SK-N-SH (cell line): ENCODE data around the gene TBC1D1. TPM values are rescaled to one million over a fixed set of nuclear protein-coding genes. Genes with fewer than 3 reads are reported as not detected.
A peak's percentile ranks its signal among the peaks of the same experiment; 100 is the strongest.

ENCODE experiments used
- CTCF ChIA-PET: fragments of 300-600, 350-600 bp; formaldehyde crosslinking; extraction: SDS; loops from one replicate; lab custom pipeline; 2021; lab: Yijun Ruan, JAX
- POLR2A ChIA-PET: fragments of 350-600 bp; sonication (Branson Sonifier 250); formaldehyde crosslinking; extraction: SDS; loops from one replicate; lab custom pipeline; 2020; ENCODE audit warnings: antibody characterized with exemption, inconsistent platforms; lab: Yijun Ruan, JAX
- DNase-seq: peaks from one replicate; pipeline ENCODE4 v3.0.0; 2012
- H2AFZ ChIP-seq: fragments of 200-600 bp; sonication (generic); 2 replicates; pipeline ENCODE4 v1.8.1; 2016; ENCODE audit warnings: antibody characterized with exemption, mild to moderate bottlenecking, low read depth
- H3F3A ChIP-seq: fragments of 200-600 bp; sonication (generic); replicated peaks from 2 replicates; pipeline ENCODE3; 2016; ENCODE audit warnings: antibody characterized with exemption, mild to moderate bottlenecking; ENCODE audit not compliant: insufficient read depth
- H3K27ac ChIP-seq, 2 experiments: fragments of 200-500 bp in 1 of 2; fragments of 200-600 bp in 1 of 2; sonication (Bioruptor generic) in 1 of 2; sonication (generic), shearing (Covaris generic) in 1 of 2; 2 replicates each; pipeline versions ENCODE4 v1.5.1 to v1.6.1; 2014 to 2016; ENCODE audit warnings: low read depth in 2 of 2, inconsistent platforms in 1 of 2, low read length in 1 of 2, mild to moderate bottlenecking in 1 of 2, mixed read lengths in 1 of 2
- H3K27me3 ChIP-seq: fragments of 200-600 bp; sonication (generic), shearing (Covaris generic); 2 replicates; pipeline ENCODE4 v1.6.1; 2016; ENCODE audit warnings: mixed run types; ENCODE audit not compliant: insufficient read depth
- H3K36me3 ChIP-seq, 2 experiments: fragments of 200-500 bp in 1 of 2; fragments of 200-600 bp in 1 of 2; sonication (Bioruptor generic) in 1 of 2; sonication (generic) in 1 of 2; replicated peaks in 1 of 2; 2 replicates each; pipeline versions ENCODE3 to v1.5.1; 2014 to 2016; ENCODE audit warnings: low read length in 1 of 2, mild to moderate bottlenecking in 1 of 2; ENCODE audit not compliant: insufficient read depth in 2 of 2, control insufficient read depth in 1 of 2
- H3K4me1 ChIP-seq, 2 experiments: fragments of 200-500 bp in 1 of 2; fragments of 200-600 bp in 1 of 2; sonication (Bioruptor generic) in 1 of 2; sonication (generic), shearing (Covaris generic) in 1 of 2; 2 replicates each; pipeline versions ENCODE4 v1.5.1 to v1.6.1; 2014 to 2016; ENCODE audit warnings: low read depth in 1 of 2, low read length in 1 of 2, mixed run types in 1 of 2; ENCODE audit not compliant: insufficient read depth in 2 of 2, control insufficient read depth in 1 of 2
- H3K4me2 ChIP-seq: fragments of 200-600 bp; sonication (generic), shearing (Covaris generic); 2 replicates; pipeline ENCODE4 v1.6.1; 2017; ENCODE audit warnings: mixed run types
- H3K4me3 ChIP-seq, 2 experiments: fragments of 200-500 bp in 1 of 2; fragments of 200-600 bp in 1 of 2; sonication (Bioruptor generic) in 1 of 2; sonication (generic), shearing (Covaris generic) in 1 of 2; 2 replicates each; pipeline versions ENCODE4 v1.5.1 to v1.8.1; 2014 to 2016; ENCODE audit warnings: low read depth in 2 of 2, inconsistent platforms in 1 of 2, low read length in 1 of 2, mild to moderate bottlenecking in 1 of 2, mixed read lengths in 1 of 2, moderate library complexity in 1 of 2
- H3K79me2 ChIP-seq: fragments of 200-600 bp; sonication (generic); 2 replicates; pipeline ENCODE4 v1.8.1; 2017; ENCODE audit warnings: mild to moderate bottlenecking; ENCODE audit not compliant: insufficient read depth
- H3K9ac ChIP-seq: fragments of 200-600 bp; sonication (generic); 2 replicates; pipeline ENCODE4 v1.6.1; 2017; ENCODE audit warnings: mixed run types
- H3K9me2 ChIP-seq: fragments of 200-600 bp; sonication (generic); 2 replicates; pipeline ENCODE4 v1.6.1; 2017; ENCODE audit warnings: mixed run types
- H3K9me3 ChIP-seq: fragments of 200-600 bp; sonication (generic); 2 replicates; pipeline ENCODE4 v1.6.1; 2017; ENCODE audit warnings: mixed run types, mild to moderate bottlenecking, moderate library complexity
- H4K20me1 ChIP-seq: fragments of 200-600 bp; sonication (generic); 2 replicates; pipeline ENCODE4 v1.6.1; 2017; ENCODE audit warnings: mild to moderate bottlenecking, mixed run types; ENCODE audit not compliant: insufficient read depth
- CHD2 ChIP-seq: fragments of 150-350 bp; IDR thresholded peaks from 2 replicates; pipeline ENCODE4 v1.6.1; 2018; ENCODE audit warnings: low read length; ENCODE audit not compliant: partially characterized antibody
- CTCF ChIP-seq: fragments of 200-600 bp; sonication (generic); IDR thresholded peaks from 2 replicates; pipeline ENCODE4 v1.6.1; 2017; ENCODE audit warnings: antibody characterized with exemption, mild to moderate bottlenecking, moderate library complexity
- JUND ChIP-seq: IDR thresholded peaks from 2 replicates; pipeline ENCODE4 v1.4.0; 2012
- NFIC ChIP-seq: IDR thresholded peaks from 2 replicates; pipeline ENCODE4 v1.4.0; 2012; ENCODE audit warnings: borderline replicate concordance
- PBX3 ChIP-seq: IDR thresholded peaks from 2 replicates; pipeline ENCODE4; 2012
- RFX5 ChIP-seq: IDR thresholded peaks from 2 replicates; pipeline ENCODE4 v1.6.1; 2012; ENCODE audit warnings: mild to moderate bottlenecking, improper control_type of control experiment, low read length
- SMC3 ChIP-seq: IDR thresholded peaks from 2 replicates; pipeline ENCODE4 v1.6.1; 2012; ENCODE audit warnings: low read depth, low read length, improper control_type of control experiment
- TAF1 ChIP-seq: IDR thresholded peaks from 2 replicates; pipeline ENCODE4 v1.6.1; 2012; ENCODE audit warnings: low read depth, mild to moderate bottlenecking, low read length, moderate library complexity, borderline replicate concordance
- TEAD4 ChIP-seq: IDR thresholded peaks from 2 replicates; pipeline ENCODE4 v1.4.0; 2012; ENCODE audit warnings: mild to moderate bottlenecking, borderline replicate concordance; ENCODE audit not compliant: insufficient read depth
- WGBS: methylation state at CpG from one replicate; pipeline ENCODE4 v1.1.6; 2017; ENCODE audit warnings: low lambda C conversion rate; 5-methylcytosine and 5-hydroxymethylcytosine counted together
- polyA plus RNA-seq, 3 experiments: library from polyadenylated mRNA; depleted of rRNA; stranded (reverse); fragments of >200 nt; gene quantifications; 2 replicates each; pipeline ENCODE4 v1.2.3, GENCODE V29; 2012

The TBC1D1 gene
- polyA plus RNA-seq, 1 of the 3 experiments (the other 2 are of a cell fraction): 29.8 TPM

GRCh38 chr4:37882665-37883296 lies 8.1 kb upstream of the TBC1D1 start:
- no peaks in the 10 kb centered on the region for H3K36me3 ChIP-seq
- H3K9me2 ChIP-seq: no peaks in the 10 kb centered on the region
- ChIA-PET POLR2A (no interaction called here), CTCF (no interaction called here)
- no peak overlapping the region for H3K4me3 ChIP-seq
- no peak overlapping the region for H3K27ac ChIP-seq
- H3K9me3 ChIP-seq: no peaks in the 10 kb centered on the region
- DNase-seq: no peak
- no peaks in the 10 kb centered on the region for H4K20me1 ChIP-seq
- H3K4me1 ChIP-seq: no peaks in the 10 kb centered on the region
- peaks cover 5% of the 10 kb centered on the region for H3F3A ChIP-seq
- peaks cover 18% of the 10 kb centered on the region; the same call in 1 of the 2 replicates for H3K27me3 ChIP-seq
- H3K9ac ChIP-seq: no peak overlapping the region
- H2AFZ ChIP-seq: no peak overlapping the region
- H3K79me2 ChIP-seq: no peaks in the 10 kb centered on the region
- TF ChIP-seq JUND: no peak
- TF ChIP-seq TEAD4: no peak
- peak; percentile 48 for TF ChIP-seq CTCF
- no peak for TF ChIP-seq CHD2
- peak; percentile 40; the same call in 1 of the 2 replicates for TF ChIP-seq NFIC
- H3K4me2 ChIP-seq: no peak overlapping the region
- WGBS: 49% methylated on average over 4 of the region's 4 CpGs

- CTCF ChIA-PET: no interaction called here
- POLR2A ChIA-PET: no interaction called here
These were observed 5.9 kb upstream of the TBC1D1 start for GRCh38 chr4:37884855-37885487.

More at GRCh38 chr4:37884855-37885487, 5.9 kb upstream of the TBC1D1 start:
- Histone ChIP-seq H4K20me1 (no peaks in the 10 kb centered on the region), H3K9me3 (no peaks in the 10 kb centered on the region), H3K9ac (no peak overlapping the region), H3F3A (peaks cover 5% of the 10 kb centered on the region), H3K36me3 (no peaks in the 10 kb centered on the region), H3K79me2 (no peaks in the 10 kb centered on the region), H2AFZ (no peak overlapping the region), H3K9me2 (no peaks in the 10 kb centered on the region), H3K27me3 (peaks cover 34% of the 10 kb centered on the region), H3K4me2 (no peak overlapping the region), H3K4me3 (no peak overlapping the region), H3K4me1 (peaks cover 0 to 3% of the 10 kb centered on the region in 2 experiments; a peak in 1 of 4 replicates), H3K27ac (no peak overlapping the region)
- no peak for TF ChIP-seq SMC3
- no peak for TF ChIP-seq PBX3
- no peak for TF ChIP-seq TAF1
- no peak for TF ChIP-seq RFX5
- DNase-seq: no peak
- WGBS: 57% methylated on average over 3 of the region's 3 CpGs
